A549 (cell line): ENCODE data around the gene EPOP.

ENCODE experiments used
- CHD2 ChIP-seq: fragments of 150-350 bp; IDR thresholded peaks from 2 replicates; pipeline ENCODE4 v1.6.1; 2014; ENCODE audit warnings: low read length; ENCODE audit not compliant: partially characterized antibody
- CTCF ChIP-seq: fragments of >200 bp; sonication (Bioruptor Twin); formaldehyde crosslinking; IDR thresholded peaks from 3 replicates; pipeline ENCODE4 v1.5.1; 2016
- PHF8 ChIP-seq: fragments of 200-600 bp; sonication (generic); IDR thresholded peaks from 2 replicates; pipeline ENCODE4 v1.6.1; 2016; ENCODE audit warnings: low read depth, mild to moderate bottlenecking, antibody characterized with exemption, moderate library complexity, borderline replicate concordance
- RNF2 ChIP-seq: fragments of 200-600 bp; sonication (generic); IDR thresholded peaks from 2 replicates; pipeline ENCODE4 v1.6.1; 2016; ENCODE audit warnings: low read depth, mild to moderate bottlenecking, antibody characterized with exemption, moderate library complexity, borderline replicate concordance
- TF ChIP-seq, protein P1 (sequence below): fragments of 200-600 bp; sonication (generic); IDR thresholded peaks from 2 replicates; pipeline ENCODE4 v1.6.1; 2016; ENCODE audit warnings: antibody characterized with exemption, mild to moderate bottlenecking, moderate library complexity
- TF ChIP-seq, protein P2 (sequence below): fragments of 250-450 bp; sonication (Bioruptor Pico); IDR thresholded peaks from 2 replicates; pipeline ENCODE4 v1.5.0; 2021; ENCODE audit warnings: mild to moderate bottlenecking, moderate library complexity, borderline replicate concordance

DNA sequence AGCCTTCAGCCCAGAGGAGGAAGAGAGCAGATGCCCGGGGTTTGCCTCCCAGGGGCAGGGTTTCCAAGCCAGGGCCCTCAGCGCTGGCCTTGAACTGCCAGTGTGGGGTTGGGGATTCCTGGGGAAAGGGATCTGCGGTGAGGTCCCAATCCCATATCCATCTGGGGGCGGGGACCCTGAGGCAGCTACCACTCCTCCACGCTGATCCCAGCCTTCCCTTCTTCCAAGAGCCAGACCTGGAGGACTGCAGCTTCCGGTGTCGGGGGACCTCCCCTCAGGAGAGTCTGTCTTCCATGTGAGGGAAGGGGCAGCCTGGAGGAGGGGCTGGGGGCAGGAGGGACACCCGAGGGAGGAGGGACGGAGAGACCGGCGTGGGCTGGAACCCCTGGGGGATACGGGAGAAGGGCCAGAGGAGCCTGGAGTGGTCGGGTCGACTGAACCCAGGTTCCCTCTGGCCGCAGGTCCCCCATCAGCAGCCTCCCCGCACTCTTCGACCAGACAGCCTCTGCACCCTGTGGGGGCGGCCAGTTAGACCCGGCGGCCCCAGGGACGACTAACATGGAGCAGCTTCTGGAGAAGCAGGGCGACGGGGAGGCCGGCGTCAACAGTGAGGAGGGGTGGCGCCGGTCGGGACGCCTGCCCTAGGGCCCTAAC lies 44.7 kb upstream of the EPOP start:
- no peak for TF ChIP-seq CHD2
- no peak for TF ChIP-seq RNF2
- TF ChIP-seq CTCF: no peak
- TF ChIP-seq, protein P1, sequence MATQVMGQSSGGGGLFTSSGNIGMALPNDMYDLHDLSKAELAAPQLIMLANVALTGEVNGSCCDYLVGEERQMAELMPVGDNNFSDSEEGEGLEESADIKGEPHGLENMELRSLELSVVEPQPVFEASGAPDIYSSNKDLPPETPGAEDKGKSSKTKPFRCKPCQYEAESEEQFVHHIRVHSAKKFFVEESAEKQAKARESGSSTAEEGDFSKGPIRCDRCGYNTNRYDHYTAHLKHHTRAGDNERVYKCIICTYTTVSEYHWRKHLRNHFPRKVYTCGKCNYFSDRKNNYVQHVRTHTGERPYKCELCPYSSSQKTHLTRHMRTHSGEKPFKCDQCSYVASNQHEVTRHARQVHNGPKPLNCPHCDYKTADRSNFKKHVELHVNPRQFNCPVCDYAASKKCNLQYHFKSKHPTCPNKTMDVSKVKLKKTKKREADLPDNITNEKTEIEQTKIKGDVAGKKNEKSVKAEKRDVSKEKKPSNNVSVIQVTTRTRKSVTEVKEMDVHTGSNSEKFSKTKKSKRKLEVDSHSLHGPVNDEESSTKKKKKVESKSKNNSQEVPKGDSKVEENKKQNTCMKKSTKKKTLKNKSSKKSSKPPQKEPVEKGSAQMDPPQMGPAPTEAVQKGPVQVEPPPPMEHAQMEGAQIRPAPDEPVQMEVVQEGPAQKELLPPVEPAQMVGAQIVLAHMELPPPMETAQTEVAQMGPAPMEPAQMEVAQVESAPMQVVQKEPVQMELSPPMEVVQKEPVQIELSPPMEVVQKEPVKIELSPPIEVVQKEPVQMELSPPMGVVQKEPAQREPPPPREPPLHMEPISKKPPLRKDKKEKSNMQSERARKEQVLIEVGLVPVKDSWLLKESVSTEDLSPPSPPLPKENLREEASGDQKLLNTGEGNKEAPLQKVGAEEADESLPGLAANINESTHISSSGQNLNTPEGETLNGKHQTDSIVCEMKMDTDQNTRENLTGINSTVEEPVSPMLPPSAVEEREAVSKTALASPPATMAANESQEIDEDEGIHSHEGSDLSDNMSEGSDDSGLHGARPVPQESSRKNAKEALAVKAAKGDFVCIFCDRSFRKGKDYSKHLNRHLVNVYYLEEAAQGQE: no peak
- TF ChIP-seq, protein P2, sequence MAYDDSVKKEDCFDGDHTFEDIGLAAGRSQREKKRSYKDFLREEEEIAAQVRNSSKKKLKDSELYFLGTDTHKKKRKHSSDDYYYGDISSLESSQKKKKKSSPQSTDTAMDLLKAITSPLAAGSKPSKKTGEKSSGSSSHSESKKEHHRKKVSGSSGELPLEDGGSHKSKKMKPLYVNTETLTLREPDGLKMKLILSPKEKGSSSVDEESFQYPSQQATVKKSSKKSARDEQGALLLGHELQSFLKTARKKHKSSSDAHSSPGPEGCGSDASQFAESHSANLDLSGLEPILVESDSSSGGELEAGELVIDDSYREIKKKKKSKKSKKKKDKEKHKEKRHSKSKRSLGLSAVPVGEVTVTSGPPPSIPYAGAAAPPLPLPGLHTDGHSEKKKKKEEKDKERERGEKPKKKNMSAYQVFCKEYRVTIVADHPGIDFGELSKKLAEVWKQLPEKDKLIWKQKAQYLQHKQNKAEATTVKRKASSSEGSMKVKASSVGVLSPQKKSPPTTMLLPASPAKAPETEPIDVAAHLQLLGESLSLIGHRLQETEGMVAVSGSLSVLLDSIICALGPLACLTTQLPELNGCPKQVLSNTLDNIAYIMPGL: no peak
- no peak for TF ChIP-seq PHF8
